ENCODE measurements around the gene ERAS.

- TF ChIP-seq CTCF (IDR thresholded peaks at IDR 0.05) (no peak), POLR2A (IDR thresholded peaks at IDR 0.05) (no peak)
These were observed 3.3 kb upstream of the ERAS start for GRCh38 chrX:48823053-48823452.
